Panc1 (cell line): Measurements from ENCODE around the gene INPP5A. TPM values are rescaled to one million over a fixed set of nuclear protein-coding genes. Genes with fewer than 3 reads are reported as not detected.

Source experiments
- ATAC-seq: fragments of 200-7000 bp; cut with Tn5 transposase; 2 replicates; pipeline ENCODE4 v1.9.1; 2020; ENCODE audit warnings: mild to moderate bottlenecking, moderate library complexity
- BruUV-seq: library from RNA; stranded (reverse); fragments of 400-500 nt; replicated peaks from 2 replicates; lab custom pipeline; 2021; lab: Mats Ljungman, UMichigan
- CTCF ChIA-PET: fragments of 300-600 bp; sonication (Branson Sonifier 250); formaldehyde crosslinking; loops from one replicate; lab custom pipeline; 2022; ENCODE audit warnings: antibody characterized with exemption; lab: Charles Lee
- POLR2A ChIA-PET: fragments of 300-600 bp; sonication (Branson Sonifier 250); formaldehyde crosslinking; loops from one replicate; lab custom pipeline; 2022; ENCODE audit warnings: antibody characterized with exemption; lab: Charles Lee
- DNase-seq: peaks from one replicate; pipeline ENCODE4 v3.0.0-alpha.2; 2010; ENCODE audit warnings: low read depth, low spot score
- H3K27ac ChIP-seq: 2 replicates; pipeline ENCODE4 v1.5.1; 2011; ENCODE audit warnings: mild to moderate bottlenecking, low read length, inconsistent platforms
- H3K27me3 ChIP-seq: fragments of 200-500 bp; sonication (Bioruptor generic); 2 replicates; pipeline ENCODE4 v1.6.0; 2014; ENCODE audit warnings: low read length, inconsistent platforms; ENCODE audit not compliant: control insufficient read depth, insufficient read depth
- H3K36me3 ChIP-seq: fragments of 200-500 bp; sonication (Bioruptor generic); 2 replicates; pipeline ENCODE4 v1.5.1; 2014; ENCODE audit warnings: inconsistent platforms, mild to moderate bottlenecking, low read length, moderate library complexity; ENCODE audit not compliant: control insufficient read depth, insufficient read depth
- H3K4me1 ChIP-seq: 2 replicates; pipeline ENCODE4 v1.5.1; 2011; ENCODE audit warnings: inconsistent platforms, mild to moderate bottlenecking, low read length, moderate library complexity; ENCODE audit not compliant: control insufficient read depth, insufficient read depth
- H3K4me3 ChIP-seq, 2 experiments: 2 replicates each; pipeline ENCODE4 v1.5.1; 2011 to 2012; ENCODE audit warnings: low read depth in 2 of 2, low read length in 2 of 2, mild to moderate bottlenecking in 2 of 2, inconsistent platforms in 1 of 2, moderate library complexity in 1 of 2
- H3K9me3 ChIP-seq: fragments of 200-500 bp; sonication (Bioruptor generic); 2 replicates; pipeline ENCODE4 v1.5.1; 2014; ENCODE audit warnings: low read depth, mild to moderate bottlenecking, inconsistent platforms, low read length, moderate library complexity; ENCODE audit not compliant: control insufficient read depth, insufficient read depth
- CTCF ChIP-seq: fragments of 450-650 bp; IDR thresholded peaks from 2 replicates; pipeline ENCODE4 v1.5.1; 2017; ENCODE audit warnings: mild to moderate bottlenecking
- POLR2AphosphoS5 ChIP-seq: IDR thresholded peaks from 2 replicates; pipeline ENCODE4 v1.6.1; 2012; ENCODE audit warnings: mild to moderate bottlenecking, low read depth, low read length, moderate library complexity
- REST ChIP-seq, 2 experiments: IDR thresholded peaks; 2 replicates each; pipeline ENCODE4 v1.6.1; 2011 to 2012; ENCODE audit warnings: low read depth in 2 of 2, control low read depth in 1 of 2, low read length in 1 of 2, mild to moderate bottlenecking in 1 of 2, moderate library complexity in 1 of 2; ENCODE audit not compliant: insufficient read depth in 1 of 2
- SIN3A ChIP-seq: IDR thresholded peaks from 2 replicates; pipeline ENCODE4 v1.6.1; 2012; ENCODE audit warnings: low read depth, mild to moderate bottlenecking, low read length, moderate library complexity, borderline replicate concordance; ENCODE audit not compliant: insufficient read depth
- TCF7L2 ChIP-seq: IDR thresholded peaks from 2 replicates; pipeline ENCODE4 v1.6.1; 2011; ENCODE audit warnings: mild to moderate bottlenecking, low read depth, low read length, inconsistent platforms
- in situ Hi-C: cut with HindIII; loops from 2 replicates; pipeline ENCODE4 v1.10.0; 2016; ENCODE audit warnings: low sequenced_read_pairs, low pct_unique_long_range_greater_than_20kb
- intact Hi-C: fragments of 100-400 bp; cut with micrococcal nuclease; formaldehyde crosslinking; loops from one replicate; pipeline ENCODE4 v1.10.0; 2022; ENCODE audit not compliant: unreplicated experiment
- total RNA-seq: library from RNA; stranded (reverse); gene quantifications from one replicate; pipeline ENCODE4 v1.2.1, GENCODE V29; 2021; ENCODE audit not compliant: unreplicated experiment

The INPP5A gene
- total RNA-seq, 1 experiment from 2014 or later: 60.0 TPM

- DNase-seq (no peak), ATAC-seq (peak; percentile 70)
- ChIA-PET CTCF (interaction anchor here (0.9 to 1.2 kb wide), 4 partner anchors 14 to 112 kb away, joined by 3 to 4 read pairs (median 4); no protein-coding TSS in a partner anchor), POLR2A (interaction anchor here (0.7 to 0.8 kb wide), 2 partner anchors 11 to 52 kb away, joined by 3 read pairs; no protein-coding TSS in a partner anchor)
- Histone ChIP-seq H3K9me3 (no peaks in the 10 kb centered on the region), H3K27me3 (no peaks in the 10 kb centered on the region), H3K4me1 (peaks cover 59% of the 10 kb centered on the region), H3K4me3 (peak overlapping the region; percentile 44 to 65), H3K36me3 (no peaks in the 10 kb centered on the region), H3K27ac (peak overlapping the region; percentile 90)
- in situ Hi-C loops (no loop called here), intact Hi-C loops (no loop called here)
- BruUV-seq: no TSS peak
- TF ChIP-seq CTCF: no peak
- TF ChIP-seq TCF7L2: peak; percentile 48; the same call in 1 of the 2 replicates
- TF ChIP-seq POLR2AphosphoS5: no peak; the same call in 1 of the 2 replicates
Measured at GRCh38 chr10:132570771-132571649, 33.4 kb downstream of the INPP5A start.

GRCh38 chr10:132571650-132572544, 34.3 kb downstream of the INPP5A start:
- DNase-seq (peak; percentile 79), ATAC-seq (peak; percentile 78)
- intact Hi-C loops (no loop called here), in situ Hi-C loops (no loop called here)
- Histone ChIP-seq H3K27me3 (no peaks in the 10 kb centered on the region), H3K36me3 (no peaks in the 10 kb centered on the region), H3K4me1 (peaks cover 59% of the 10 kb centered on the region), H3K27ac (peak overlapping the region; percentile 90), H3K4me3 (peak overlapping the region; percentile 15 to 28; a peak in 3 of 4 replicates), H3K9me3 (no peaks in the 10 kb centered on the region)
- ChIA-PET CTCF (interaction anchor here (0.6 to 0.9 kb wide), 2 partner anchors 61 to 113 kb away, joined by 3 to 4 read pairs; no protein-coding TSS in a partner anchor), POLR2A (interaction anchor here (0.6 kb wide), 1 partner anchor 104 kb away, joined by 3 read pairs; no protein-coding TSS in a partner anchor)
- BruUV-seq: no TSS peak
- TF ChIP-seq TCF7L2 (no peak), SIN3A (peak; percentile 95), REST (IDR thresholded peaks at IDR 0.05; ENCODE audit: insufficient read depth in 1 of 2, low read depth in 2 of 2, low read length in 1 of 2) (no peak), CTCF (no peak), POLR2AphosphoS5 (peak; percentile 67)
